T1000 (cell line): ENCODE data around the gene NR3C2.

Source experiments
- DNase-seq: peaks from one replicate; lab custom pipeline; 2025; ENCODE audit warnings: mixed read lengths; lab: John Stamatoyannopoulos, UW

Gene NR3C2

GRCh38 chr4:148312956-148313490, 129.2 kb downstream of the NR3C2 start:
- no peak for DNase-seq

GRCh38 chr4:148311526-148311925, 130.7 kb downstream of the NR3C2 start:
- DNase-seq, result no peak

GRCh38 chr4:148310756-148311155, 131.5 kb downstream of the NR3C2 start:
- no peak for DNase-seq

- DNase-seq, result no peak
These were observed 136.5 kb downstream of the NR3C2 start for GRCh38 chr4:148305751-148306150.

- DNase-seq, result no peak
These were observed 139.8 kb downstream of the NR3C2 start for GRCh38 chr4:148302416-148302815.

GRCh38 chr4:148300877-148301276, 141.3 kb downstream of the NR3C2 start:
- DNase-seq, result no peak

- DNase-seq, result no peak
These were observed 142.9 kb downstream of the NR3C2 start for GRCh38 chr4:148299337-148299736.

GRCh38 chr4:148296498-148296897, 145.7 kb downstream of the NR3C2 start:
- no peak for DNase-seq

GRCh38 chr4:148295642-148296041, 146.6 kb downstream of the NR3C2 start:
- DNase-seq, result no peak

GRCh38 chr4:148293571-148293970, 148.6 kb downstream of the NR3C2 start:
- no peak for DNase-seq

- no peak for DNase-seq
These were observed 149.5 kb downstream of the NR3C2 start for GRCh38 chr4:148292686-148293085.

- DNase-seq, result no peak
These were observed 152.5 kb downstream of the NR3C2 start for GRCh38 chr4:148289740-148290139.

GRCh38 chr4:148288448-148288847, 153.8 kb downstream of the NR3C2 start:
- DNase-seq, result no peak

GRCh38 chr4:148287111-148287510, 155.1 kb downstream of the NR3C2 start:
- no peak for DNase-seq

GRCh38 chr4:148286012-148286411, 156.2 kb downstream of the NR3C2 start:
- DNase-seq, result no peak

- no peak for DNase-seq
These were observed 158.5 kb downstream of the NR3C2 start for GRCh38 chr4:148283665-148284064.

- DNase-seq, result no peak
These were observed 163.9 kb downstream of the NR3C2 start for GRCh38 chr4:148278310-148278709.

- no peak for DNase-seq
These were observed 166.9 kb downstream of the NR3C2 start for GRCh38 chr4:148275266-148275665.

GRCh38 chr4:148273501-148273986, 168.7 kb downstream of the NR3C2 start:
- DNase-seq, result no peak

- DNase-seq, result no peak
These were observed 171.0 kb downstream of the NR3C2 start for GRCh38 chr4:148271166-148271565.

- DNase-seq, result no peak
These were observed 171.6 kb downstream of the NR3C2 start for GRCh38 chr4:148270630-148271029.

GRCh38 chr4:148268835-148269234, 173.4 kb downstream of the NR3C2 start:
- DNase-seq, result no peak

- no peak for DNase-seq
These were observed 175.3 kb downstream of the NR3C2 start for GRCh38 chr4:148266921-148267320.

- DNase-seq, result no peak
These were observed 176.0 kb downstream of the NR3C2 start for GRCh38 chr4:148266240-148266639.
